HepG2 (cell line): ENCODE data around the gene GNRHR. TPM values are rescaled to one million over a fixed set of nuclear protein-coding genes. Genes with fewer than 3 reads are reported as not detected.

Source experiments
- ATAC-seq: fragments of 200-7000 bp; cut with Tn5 transposase; 3 replicates; pipeline ENCODE4 v1.9.1; 2020; ENCODE audit warnings: mild to moderate bottlenecking, moderate library complexity
- BruUV-seq: library from RNA; stranded (reverse); fragments of 400-500 nt; replicated peaks from 2 replicates; lab custom pipeline; 2021; lab: Mats Ljungman, UMichigan
- CTCF ChIA-PET: fragments of 300-600 bp; formaldehyde crosslinking; extraction: SDS; loops from one replicate; lab custom pipeline; 2021; ENCODE audit warnings: low total read pairs, inconsistent platforms, low intra/inter-chr PET ratio; lab: Yijun Ruan, JAX
- POLR2A ChIA-PET: fragments of 350-600 bp; sonication (Branson Sonifier 250); formaldehyde crosslinking; loops from one replicate; lab custom pipeline; 2020; ENCODE audit warnings: antibody characterized with exemption, inconsistent platforms; lab: Yijun Ruan, JAX
- DNase-seq: peaks from one replicate; pipeline ENCODE4 v3.0.0-alpha.2; 2015; ENCODE audit warnings: low spot score
- FAIRE-seq: peaks from 3 replicates; lab custom pipeline; 2011; peaks lifted over from hg19 to GRCh38; lab: Jason Lieb, UNC
- H2AFZ ChIP-seq: one replicate; pipeline ENCODE4 v1.6.1; 2011; ENCODE audit warnings: low read length, inconsistent platforms
- H3K27ac ChIP-seq: fragments of 300-600 bp; 3 replicates; pipeline ENCODE4 v1.8.0; 2011; ENCODE audit warnings: mixed run types, mild to moderate bottlenecking, mixed read lengths, low read length, inconsistent platforms; ENCODE audit not compliant: insufficient read depth; ENCODE audit errors: extremely low read length
- H3K27me3 ChIP-seq, 2 experiments: fragments of 200-600 bp in 1 of 2; 2 replicates in 1 of 2; 3 replicates in 1 of 2; pipeline versions ENCODE4 v1.6.0 to v1.8.0; 2011; ENCODE audit warnings: low read length in 2 of 2, mild to moderate bottlenecking in 2 of 2, moderate library complexity in 2 of 2, inconsistent platforms in 1 of 2; ENCODE audit not compliant: insufficient read depth in 2 of 2, control insufficient read depth in 1 of 2
- H3K36me3 ChIP-seq, 2 experiments: fragments of 200-600 bp in 1 of 2; replicated peaks in 1 of 2; 2 replicates in 1 of 2; 3 replicates in 1 of 2; pipeline versions ENCODE4 v1.5.1 to v1.8.0; 2011; ENCODE audit warnings: low read length in 2 of 2, inconsistent platforms in 1 of 2; ENCODE audit not compliant: insufficient read depth in 2 of 2, control insufficient read depth in 1 of 2
- H3K4me1 ChIP-seq: 2 replicates; pipeline ENCODE4 v1.5.1; 2012; ENCODE audit warnings: low read length, inconsistent platforms; ENCODE audit not compliant: insufficient read depth
- H3K4me2 ChIP-seq: 2 replicates; pipeline ENCODE4 v1.6.0; 2011; ENCODE audit warnings: low read depth, low read length, inconsistent platforms
- H3K4me3 ChIP-seq, 3 experiments: fragments of 200-600 bp in 1 of 3; sonication (generic), shearing (Covaris generic) in 1 of 3; replicated peaks in 1 of 3; 2 replicates each; pipeline ENCODE4 v1.5.1; 2011 to 2016; ENCODE audit warnings: low read length in 3 of 3, inconsistent platforms in 2 of 3, low read depth in 2 of 3, mild to moderate bottlenecking in 2 of 3, control low read depth in 1 of 3, mixed read lengths in 1 of 3; ENCODE audit not compliant: insufficient read depth in 1 of 3
- H3K79me2 ChIP-seq: one replicate; pipeline ENCODE4 v1.6.1; 2011; ENCODE audit warnings: low read length, inconsistent platforms; ENCODE audit not compliant: insufficient read depth
- H3K9ac ChIP-seq: 2 replicates; pipeline ENCODE4 v1.6.0; 2011; ENCODE audit warnings: mild to moderate bottlenecking, low read depth, low read length, inconsistent platforms; ENCODE audit not compliant: insufficient read depth
- H3K9me3 ChIP-seq: 2 replicates; pipeline ENCODE4 v1.5.1; 2012; ENCODE audit warnings: mild to moderate bottlenecking, low read length
- H4K20me1 ChIP-seq: 2 replicates; pipeline ENCODE4 v1.6.0; 2011; ENCODE audit warnings: inconsistent platforms, mild to moderate bottlenecking, low read length, moderate library complexity; ENCODE audit not compliant: insufficient read depth
- ISL2 ChIP-seq: sonication (generic); formaldehyde crosslinking; IDR thresholded peaks from 2 replicates; pipeline ENCODE4 v1.5.0; 2020; ENCODE audit warnings: missing genetic modification reagents
- JUNB ChIP-seq: sonication (generic); formaldehyde crosslinking; IDR thresholded peaks from 2 replicates; pipeline ENCODE4 v1.8.0; 2022; ENCODE audit warnings: missing genetic modification reagents, mild to moderate bottlenecking, borderline replicate concordance
- ZNF180 ChIP-seq: sonication (generic); formaldehyde crosslinking; IDR thresholded peaks from 2 replicates; pipeline ENCODE4 v1.4.0; 2020; ENCODE audit warnings: low read depth, missing genetic modification reagents, borderline replicate concordance
- ZNF20 ChIP-seq: sonication (generic); formaldehyde crosslinking; IDR thresholded peaks from 2 replicates; pipeline ENCODE4 v1.4.0; 2020; ENCODE audit warnings: mild to moderate bottlenecking, moderate library complexity, missing genetic modification reagents
- ZNF326 ChIP-seq: sonication (generic); formaldehyde crosslinking; IDR thresholded peaks from 2 replicates; pipeline ENCODE4 v1.4.0; 2020; ENCODE audit warnings: missing genetic modification reagents, borderline replicate concordance
- ZNF768 ChIP-seq: sonication (generic); formaldehyde crosslinking; IDR thresholded peaks from 2 replicates; pipeline ENCODE4 v1.4.0; 2020; ENCODE audit warnings: missing genetic modification reagents
- WGBS: methylation state at CpG from one replicate; pipeline ENCODE4 v1.1.6; 2017; ENCODE audit warnings: low lambda C conversion rate; 5-methylcytosine and 5-hydroxymethylcytosine counted together
- in situ Hi-C: cut with HindIII; loops from 2 replicates; pipeline ENCODE4 v1.10.0; 2017; ENCODE audit warnings: low pct_unique_long_range_greater_than_20kb; ENCODE audit not compliant: extremely low pct_ligation_motif_present
- intact Hi-C: fragments of 100-400 bp; cut with micrococcal nuclease; formaldehyde crosslinking; loops from one replicate; pipeline ENCODE4 v1.10.0; 2022; ENCODE audit not compliant: unreplicated experiment
- polyA plus RNA-seq, 8 experiments: library from polyadenylated mRNA; depleted of rRNA in 3 of 8; stranded (reverse) in 7 of 8; unstranded in 1 of 8; fragments of >200 nt; fragmentation: Illumina TruSeq in 4 of 8; extraction: Trizol in 4 of 8; gene quantifications; 2 replicates each; pipeline versions ENCODE4 v1.2.1 to v1.2.3, GENCODE V29; 2011 to 2016; ENCODE audit warnings: low read depth in 4 of 8, missing spikeins in 1 of 8, mixed read lengths in 1 of 8; ENCODE audit not compliant: insufficient read depth in 1 of 8
- total RNA-seq, 5 experiments: library from RNA; depleted of rRNA; stranded (reverse); fragments of >200 nt; fragmentation: Illumina TruSeq; extraction: Trizol; gene quantifications; 2 replicates each; pipeline ENCODE4 v1.2.3, GENCODE V29; 2016; ENCODE audit warnings: low read depth in 1 of 5
- TF ChIP-seq, protein P1 (sequence below): sonication (generic); formaldehyde crosslinking; IDR thresholded peaks from 2 replicates; pipeline ENCODE4 v1.5.0; 2020; ENCODE audit warnings: mild to moderate bottlenecking, missing genetic modification reagents
- TF ChIP-seq, protein P2 (sequence below): sonication (generic); formaldehyde crosslinking; IDR thresholded peaks from 2 replicates; pipeline ENCODE4 v1.8.1; 2023; ENCODE audit warnings: mild to moderate bottlenecking, missing genetic modification reagents
- TF ChIP-seq, protein P3 (sequence below): sonication (generic); formaldehyde crosslinking; IDR thresholded peaks from 2 replicates; pipeline ENCODE4 v1.5.0; 2020; ENCODE audit warnings: missing genetic modification reagents

The GNRHR gene
- total and polyA plus RNA-seq, 2 of the 13 experiments (the other 11 are each of a cell fraction or from before 2014, with no cell fraction given) = not detected

DNA sequence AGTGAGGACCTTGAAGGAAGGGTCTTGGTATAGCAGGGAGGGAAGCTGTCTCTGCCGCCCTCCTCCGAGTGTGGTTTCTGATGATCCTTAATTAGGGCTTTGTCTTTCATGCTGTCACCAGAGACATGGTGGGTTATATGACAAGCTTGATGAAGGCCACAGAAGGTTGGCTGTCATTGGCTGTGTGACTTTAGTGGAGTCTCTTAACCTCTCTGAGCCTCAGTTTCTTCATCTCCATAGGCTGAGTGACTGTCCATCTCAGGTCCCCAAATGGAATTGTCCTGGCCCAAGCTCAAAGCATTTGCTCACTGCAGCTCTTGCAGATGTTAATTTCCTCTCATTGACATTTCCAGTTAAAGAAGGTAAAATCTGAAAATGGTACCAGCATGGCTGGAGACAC is 36.6 kb downstream of the GNRHR start:
- no peak overlapping the region for H3K9ac ChIP-seq
- DNase-seq = no peak
- WGBS = 100% methylated on average over 2 of the region's 2 CpGs
- H3K4me3 ChIP-seq = no peak overlapping the region
- no peak for FAIRE-seq
- in situ Hi-C loops (no loop called here), intact Hi-C loops (no loop called here)
- no peaks in the 10 kb centered on the region; the same call in 1 of the 2 replicates for H4K20me1 ChIP-seq
- POLR2A ChIA-PET = no interaction called here
- BruUV-seq = no TSS peak
- H3K4me1 ChIP-seq = peaks cover 13% of the 10 kb centered on the region
- ATAC-seq = no peak
- no peak overlapping the region for H3K4me2 ChIP-seq
- H3K27ac ChIP-seq = no peak overlapping the region
- CTCF ChIA-PET = no interaction called here
- peaks cover 5 to 17% of the 10 kb centered on the region in 2 experiments; a peak in 3 of 5 replicates for H3K36me3 ChIP-seq
- no peaks in the 10 kb centered on the region for H3K9me3 ChIP-seq
- no peak overlapping the region for H2AFZ ChIP-seq
- H3K79me2 ChIP-seq = peaks cover 8% of the 10 kb centered on the region
- TF ChIP-seq JUNB (no peak), ZNF326 (CRISPR knock-in tag) (no peak), ISL2 (CRISPR knock-in tag) (no peak), ZNF768 (CRISPR knock-in tag) (peak; percentile 71; the same call in 1 of the 2 replicates), ZNF20 (no peak), ZNF180 (CRISPR knock-in tag) (no peak)
- TF ChIP-seq, protein P1, sequence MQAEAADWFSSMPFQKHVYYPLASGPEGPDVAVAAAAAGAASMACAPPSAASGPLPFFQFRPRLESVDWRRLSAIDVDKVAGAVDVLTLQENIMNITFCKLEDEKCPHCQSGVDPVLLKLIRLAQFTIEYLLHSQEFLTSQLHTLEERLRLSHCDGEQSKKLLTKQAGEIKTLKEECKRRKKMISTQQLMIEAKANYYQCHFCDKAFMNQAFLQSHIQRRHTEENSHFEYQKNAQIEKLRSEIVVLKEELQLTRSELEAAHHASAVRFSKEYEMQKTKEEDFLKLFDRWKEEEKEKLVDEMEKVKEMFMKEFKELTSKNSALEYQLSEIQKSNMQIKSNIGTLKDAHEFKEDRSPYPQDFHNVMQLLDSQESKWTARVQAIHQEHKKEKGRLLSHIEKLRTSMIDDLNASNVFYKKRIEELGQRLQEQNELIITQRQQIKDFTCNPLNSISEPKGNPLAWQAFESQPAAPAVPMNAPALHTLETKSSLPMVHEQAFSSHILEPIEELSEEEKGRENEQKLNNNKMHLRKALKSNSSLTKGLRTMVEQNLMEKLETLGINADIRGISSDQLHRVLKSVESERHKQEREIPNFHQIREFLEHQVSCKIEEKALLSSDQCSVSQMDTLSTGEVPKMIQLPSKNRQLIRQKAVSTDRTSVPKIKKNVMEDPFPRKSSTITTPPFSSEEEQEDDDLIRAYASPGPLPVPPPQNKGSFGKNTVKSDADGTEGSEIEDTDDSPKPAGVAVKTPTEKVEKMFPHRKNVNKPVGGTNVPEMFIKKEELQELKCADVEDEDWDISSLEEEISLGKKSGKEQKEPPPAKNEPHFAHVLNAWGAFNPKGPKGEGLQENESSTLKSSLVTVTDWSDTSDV (CRISPR knock-in tag) = no peak
- TF ChIP-seq, protein P2, sequence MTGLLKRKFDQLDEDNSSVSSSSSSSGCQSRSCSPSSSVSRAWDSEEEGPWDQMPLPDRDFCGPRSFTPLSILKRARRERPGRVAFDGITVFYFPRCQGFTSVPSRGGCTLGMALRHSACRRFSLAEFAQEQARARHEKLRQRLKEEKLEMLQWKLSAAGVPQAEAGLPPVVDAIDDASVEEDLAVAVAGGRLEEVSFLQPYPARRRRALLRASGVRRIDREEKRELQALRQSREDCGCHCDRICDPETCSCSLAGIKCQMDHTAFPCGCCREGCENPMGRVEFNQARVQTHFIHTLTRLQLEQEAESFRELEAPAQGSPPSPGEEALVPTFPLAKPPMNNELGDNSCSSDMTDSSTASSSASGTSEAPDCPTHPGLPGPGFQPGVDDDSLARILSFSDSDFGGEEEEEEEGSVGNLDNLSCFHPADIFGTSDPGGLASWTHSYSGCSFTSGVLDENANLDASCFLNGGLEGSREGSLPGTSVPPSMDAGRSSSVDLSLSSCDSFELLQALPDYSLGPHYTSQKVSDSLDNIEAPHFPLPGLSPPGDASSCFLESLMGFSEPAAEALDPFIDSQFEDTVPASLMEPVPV (CRISPR knock-in tag) = no peak
- TF ChIP-seq, protein P3, sequence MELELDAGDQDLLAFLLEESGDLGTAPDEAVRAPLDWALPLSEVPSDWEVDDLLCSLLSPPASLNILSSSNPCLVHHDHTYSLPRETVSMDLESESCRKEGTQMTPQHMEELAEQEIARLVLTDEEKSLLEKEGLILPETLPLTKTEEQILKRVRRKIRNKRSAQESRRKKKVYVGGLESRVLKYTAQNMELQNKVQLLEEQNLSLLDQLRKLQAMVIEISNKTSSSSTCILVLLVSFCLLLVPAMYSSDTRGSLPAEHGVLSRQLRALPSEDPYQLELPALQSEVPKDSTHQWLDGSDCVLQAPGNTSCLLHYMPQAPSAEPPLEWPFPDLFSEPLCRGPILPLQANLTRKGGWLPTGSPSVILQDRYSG (CRISPR knock-in tag) = no peak
- no peaks in the 10 kb centered on the region; a peak in 1 of 5 replicates for H3K27me3 ChIP-seq
